HG02798 (cell line): Measurements from ENCODE around the gene SH3D19.

Source experiments
- ATAC-seq: cut with Tn5 transposase; IDR thresholded peaks from one replicate; pipeline ENCODE4 v1.9.1; 2021; ENCODE audit warnings: mild to moderate bottlenecking; ENCODE audit not compliant: unreplicated experiment, poor library complexity

SH3D19 gene, protein sequence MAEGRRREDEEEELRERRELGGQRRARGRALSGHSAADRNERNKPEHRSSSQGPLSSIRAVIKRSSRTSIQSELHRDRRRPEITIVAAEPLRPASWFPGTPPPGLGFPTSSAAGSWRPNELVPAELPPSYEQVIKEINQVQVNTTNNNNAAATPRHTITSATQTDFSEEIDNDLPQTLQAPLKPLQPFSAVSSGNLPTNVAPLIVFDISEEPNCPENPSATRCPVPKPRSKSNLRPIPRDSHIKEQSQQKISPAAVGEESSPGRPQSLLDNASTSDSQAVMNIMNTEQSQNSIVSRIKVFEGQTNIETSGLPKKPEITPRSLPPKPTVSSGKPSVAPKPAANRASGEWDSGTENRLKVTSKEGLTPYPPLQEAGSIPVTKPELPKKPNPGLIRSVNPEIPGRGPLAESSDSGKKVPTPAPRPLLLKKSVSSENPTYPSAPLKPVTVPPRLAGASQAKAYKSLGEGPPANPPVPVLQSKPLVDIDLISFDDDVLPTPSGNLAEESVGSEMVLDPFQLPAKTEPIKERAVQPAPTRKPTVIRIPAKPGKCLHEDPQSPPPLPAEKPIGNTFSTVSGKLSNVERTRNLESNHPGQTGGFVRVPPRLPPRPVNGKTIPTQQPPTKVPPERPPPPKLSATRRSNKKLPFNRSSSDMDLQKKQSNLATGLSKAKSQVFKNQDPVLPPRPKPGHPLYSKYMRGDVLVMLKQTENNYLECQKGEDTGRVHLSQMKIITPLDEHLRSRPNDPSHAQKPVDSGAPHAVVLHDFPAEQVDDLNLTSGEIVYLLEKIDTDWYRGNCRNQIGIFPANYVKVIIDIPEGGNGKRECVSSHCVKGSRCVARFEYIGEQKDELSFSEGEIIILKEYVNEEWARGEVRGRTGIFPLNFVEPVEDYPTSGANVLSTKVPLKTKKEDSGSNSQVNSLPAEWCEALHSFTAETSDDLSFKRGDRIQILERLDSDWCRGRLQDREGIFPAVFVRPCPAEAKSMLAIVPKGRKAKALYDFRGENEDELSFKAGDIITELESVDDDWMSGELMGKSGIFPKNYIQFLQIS

DNA sequence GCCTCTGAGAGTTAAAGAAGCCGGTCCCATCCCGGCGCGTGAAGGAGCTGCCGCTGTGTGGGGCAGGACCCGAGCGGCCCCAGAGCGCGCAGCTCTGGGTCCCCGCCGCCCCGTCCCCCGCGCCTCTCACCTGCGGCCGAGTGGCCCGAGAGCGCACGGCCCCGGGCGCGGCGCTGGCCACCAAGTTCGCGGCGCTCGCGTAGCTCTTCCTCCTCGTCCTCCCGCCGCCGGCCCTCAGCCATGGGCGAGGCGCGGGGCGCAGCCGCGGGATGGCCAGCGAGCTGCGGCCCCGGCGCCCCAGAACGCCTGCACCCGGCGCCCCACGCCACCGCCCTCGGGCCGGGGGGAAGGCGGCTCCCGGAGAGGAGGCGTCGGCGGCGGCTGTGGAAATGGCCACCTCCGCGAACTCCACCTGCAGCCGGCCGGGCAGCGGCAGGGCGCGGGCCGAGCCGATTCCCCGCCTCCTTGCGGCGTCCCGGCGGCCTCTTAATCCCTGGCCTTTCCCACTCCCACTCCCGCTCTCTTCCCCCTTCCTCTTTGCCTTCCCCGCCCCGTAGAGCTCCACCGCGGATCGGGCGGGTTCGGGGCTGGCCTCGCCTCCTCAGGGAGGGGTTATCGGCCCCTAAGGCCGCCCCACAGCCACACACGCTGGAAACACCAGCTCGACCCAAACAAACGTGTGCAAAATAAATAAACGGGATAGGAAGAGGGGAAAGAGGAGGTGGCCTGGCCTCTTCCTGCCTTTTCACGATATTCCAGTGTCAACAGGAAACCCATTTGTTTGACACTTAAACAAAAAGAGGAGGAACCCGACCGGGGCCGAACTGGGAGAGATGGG lies at the start of gene SH3D19:
Gene SH3D19 (minus strand): TSS at position 495 of the 838 bp plus-strand sequence. CDS start 253 bp downstream, at position 242.
- ATAC-seq = peak; percentile 26

DNA sequence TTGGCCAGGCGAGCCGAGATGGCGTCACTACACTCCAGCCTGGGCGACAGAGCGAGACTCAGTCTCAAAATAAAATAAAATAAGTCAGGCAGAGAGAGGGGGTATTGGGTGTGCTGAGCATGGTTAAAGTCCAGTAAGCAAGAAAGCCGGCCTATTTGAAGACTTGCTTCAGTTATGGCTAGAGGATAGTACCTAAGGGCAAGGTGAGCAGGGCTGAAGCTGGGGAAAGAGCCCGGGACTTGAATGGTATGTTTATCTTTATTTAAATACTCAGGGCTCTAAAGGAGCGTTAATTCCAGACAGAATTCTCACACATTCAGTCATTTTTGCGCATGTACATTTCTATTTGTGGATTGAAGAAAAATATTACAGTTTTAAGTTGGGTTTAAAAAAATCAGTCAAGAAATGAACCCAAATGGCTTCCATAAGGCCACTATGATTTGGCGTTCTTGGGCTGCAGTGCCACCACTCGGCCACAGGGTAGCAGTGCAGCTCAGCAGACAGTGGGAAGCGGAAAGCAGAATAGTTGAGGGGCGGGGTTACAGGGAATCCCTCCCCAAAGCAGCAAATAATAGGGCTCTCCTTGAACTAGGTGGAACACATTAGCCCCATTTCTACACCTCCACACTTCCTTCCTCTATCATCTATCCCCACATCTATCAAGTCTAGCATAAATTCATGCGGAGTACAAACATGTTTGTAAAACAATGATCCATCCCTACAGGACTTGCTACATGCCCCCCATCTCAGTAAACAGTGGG lies 37.2 kb upstream of the SH3D19 start:
- peak; percentile 99 for ATAC-seq

DNA sequence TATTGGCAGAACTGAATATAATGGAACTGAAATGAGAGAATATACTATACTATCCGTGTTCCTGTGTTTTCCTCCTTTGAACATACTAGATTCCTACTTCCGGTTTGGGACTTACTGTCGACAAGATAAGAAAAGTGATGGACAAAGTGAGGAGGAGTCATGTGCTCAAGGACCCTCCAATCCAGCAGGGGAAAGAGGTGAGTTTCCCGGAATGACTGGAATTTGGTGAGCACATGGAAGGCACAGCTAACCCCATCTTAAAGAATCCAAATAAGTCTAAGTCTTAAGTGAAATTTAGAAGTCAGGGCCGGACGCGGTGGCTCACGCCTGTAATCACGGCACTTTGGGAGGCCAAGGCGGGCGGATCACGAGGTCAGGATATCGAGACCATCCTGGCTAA lies 36.6 kb upstream of the SH3D19 start:
- no peak for ATAC-seq

DNA sequence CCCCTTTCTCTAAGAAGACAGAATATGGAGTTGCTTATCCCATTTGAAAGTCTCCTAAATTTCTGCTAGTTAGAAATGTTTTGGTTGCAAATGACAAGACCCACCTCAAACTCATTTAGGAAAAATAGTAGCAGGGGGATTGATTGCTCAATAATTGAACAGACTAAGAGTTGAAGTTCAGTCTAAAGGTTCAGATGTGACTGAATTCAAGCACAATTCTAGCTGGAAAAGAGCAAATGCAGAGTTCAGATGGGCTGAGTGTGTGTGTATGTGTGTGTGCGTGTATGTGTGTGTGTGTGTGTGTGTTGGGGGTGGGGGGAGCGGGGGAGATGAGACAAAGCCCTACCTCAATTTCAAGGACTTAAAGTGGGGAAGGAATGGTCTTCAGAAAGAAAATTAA lies 35.7 kb upstream of the SH3D19 start:
- no peak for ATAC-seq

DNA sequence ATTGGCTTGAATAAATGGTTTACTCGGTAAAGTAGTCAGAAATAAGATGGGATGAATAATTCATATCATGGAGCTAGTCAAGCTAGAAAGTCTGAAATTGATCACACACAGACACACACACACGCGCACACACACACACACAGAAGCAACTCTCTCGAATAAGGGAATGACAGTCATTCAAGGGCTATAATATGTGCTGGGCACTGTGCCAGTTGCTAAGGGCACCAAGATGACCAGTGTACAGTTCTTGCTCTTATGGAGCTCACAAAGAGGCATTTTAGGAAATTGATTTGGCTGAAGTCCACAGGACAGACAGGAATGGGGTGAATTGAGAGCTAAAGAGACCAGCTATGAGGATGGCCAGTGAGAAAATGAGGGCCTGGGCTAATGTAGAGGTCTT lies 34.2 kb upstream of the SH3D19 start:
- ATAC-seq = no peak

DNA sequence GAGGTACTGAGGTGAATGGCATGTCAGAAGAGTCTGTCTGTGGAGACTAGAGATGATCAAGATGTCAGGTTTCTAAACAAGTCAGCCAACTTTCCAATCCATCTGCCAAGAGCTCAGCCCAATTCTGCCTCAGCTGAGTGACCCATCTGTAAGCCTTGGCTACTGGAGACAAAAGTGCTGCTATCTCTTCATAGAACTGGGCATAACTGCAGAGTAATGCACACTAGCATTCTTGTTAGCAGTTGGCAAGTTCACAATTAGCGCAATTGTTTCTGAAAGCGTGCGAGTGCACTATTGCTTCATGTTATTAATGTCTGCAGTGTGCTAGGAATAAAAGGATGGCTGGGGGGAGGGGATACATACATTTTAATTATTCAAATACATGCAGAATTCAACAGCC lies 32.9 kb upstream of the SH3D19 start:
- ATAC-seq = no peak

DNA sequence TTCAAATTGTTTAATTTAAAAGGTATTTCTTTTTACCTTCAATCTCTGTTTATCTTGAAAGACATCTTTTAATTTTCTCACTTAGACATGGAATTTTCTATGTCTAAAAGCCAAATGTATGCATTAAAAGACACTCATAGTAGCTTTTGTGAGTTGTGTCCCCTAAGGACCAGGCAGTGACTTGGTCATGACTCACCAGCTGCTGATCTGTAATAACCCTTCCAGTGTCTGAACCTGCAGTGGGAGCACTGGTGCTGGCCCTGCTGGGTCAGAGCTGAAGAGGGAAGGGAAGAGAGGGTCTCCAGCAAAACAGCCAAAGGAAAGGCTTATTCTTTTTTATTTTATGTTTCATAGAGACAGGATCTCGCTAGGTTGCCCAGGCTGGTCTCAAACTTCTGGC lies 31.1 kb upstream of the SH3D19 start:
- no peak for ATAC-seq

DNA sequence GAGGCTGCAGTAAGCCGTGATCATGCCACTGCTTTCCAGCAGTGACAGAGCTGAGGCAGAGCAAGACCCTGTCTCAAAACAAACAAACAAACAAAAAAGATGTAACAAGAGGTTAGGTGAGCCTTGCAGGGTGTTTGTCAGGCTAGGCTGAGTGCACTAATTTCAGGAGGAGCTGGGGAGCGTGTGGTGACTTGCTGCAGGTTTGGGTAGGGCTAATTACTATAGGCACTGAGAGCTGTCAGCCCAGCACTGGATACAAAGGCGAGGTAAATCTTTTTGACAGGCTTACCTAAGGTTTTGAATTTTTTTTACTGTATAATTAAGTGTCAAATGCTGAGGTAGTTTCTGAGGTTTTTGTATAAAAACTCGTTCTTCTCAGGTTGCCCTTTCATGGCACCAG lies 29.8 kb upstream of the SH3D19 start:
- no peak for ATAC-seq

DNA sequence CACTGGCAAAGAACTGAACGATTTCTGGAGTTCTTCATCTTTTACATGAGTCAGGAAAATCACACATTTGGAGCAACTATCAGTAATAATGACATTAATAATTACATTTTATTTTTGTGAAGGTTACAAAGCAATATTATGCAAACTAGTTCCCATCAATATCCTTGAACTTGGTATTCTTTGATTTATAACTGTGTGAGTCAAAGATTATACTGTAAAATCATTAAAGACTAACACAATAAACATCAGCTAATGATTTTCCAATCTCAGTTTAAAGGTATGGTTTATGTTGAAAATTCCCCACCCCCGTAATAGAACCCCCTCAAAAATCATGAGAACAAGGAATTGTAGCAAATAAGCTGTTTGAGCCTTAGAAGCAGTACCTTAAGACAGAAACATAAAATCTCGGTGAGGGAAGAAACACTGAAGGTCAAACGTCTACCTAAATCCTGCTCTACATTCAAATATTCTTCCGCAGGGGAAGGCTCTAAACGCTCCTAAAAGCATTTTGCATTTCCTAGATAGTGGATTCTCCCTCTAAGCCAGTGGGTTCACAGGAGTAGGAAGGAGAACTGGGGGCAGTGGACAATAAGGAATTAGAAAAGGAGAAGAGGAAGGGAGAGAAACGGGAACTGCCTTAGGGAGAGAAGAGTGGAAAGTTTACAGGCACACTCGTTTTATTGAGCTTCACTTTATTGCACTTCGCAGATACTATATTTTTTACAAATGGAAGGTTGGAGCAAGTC lies 22.3 kb upstream of the SH3D19 start:
- no peak for ATAC-seq

DNA sequence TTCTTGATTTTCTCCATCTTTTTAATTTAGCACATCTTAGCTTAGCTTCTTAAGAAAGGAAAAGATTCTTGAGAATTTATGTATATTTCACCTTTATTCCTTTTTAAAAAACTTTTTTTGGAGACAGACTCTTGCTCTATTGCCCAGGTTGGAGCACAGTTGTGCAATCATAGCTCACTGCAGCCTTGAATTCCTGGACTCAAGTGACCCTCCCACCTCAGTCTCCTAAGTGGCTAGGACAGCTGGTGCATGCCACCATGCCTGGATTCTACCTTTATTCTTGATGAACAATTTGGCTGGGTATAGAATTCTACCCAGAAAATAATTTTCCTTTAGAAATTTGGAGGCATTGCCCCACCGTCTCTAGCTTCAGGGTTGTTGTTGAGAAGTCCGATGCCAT lies 19.5 kb upstream of the SH3D19 start:
- no peak for ATAC-seq

DNA sequence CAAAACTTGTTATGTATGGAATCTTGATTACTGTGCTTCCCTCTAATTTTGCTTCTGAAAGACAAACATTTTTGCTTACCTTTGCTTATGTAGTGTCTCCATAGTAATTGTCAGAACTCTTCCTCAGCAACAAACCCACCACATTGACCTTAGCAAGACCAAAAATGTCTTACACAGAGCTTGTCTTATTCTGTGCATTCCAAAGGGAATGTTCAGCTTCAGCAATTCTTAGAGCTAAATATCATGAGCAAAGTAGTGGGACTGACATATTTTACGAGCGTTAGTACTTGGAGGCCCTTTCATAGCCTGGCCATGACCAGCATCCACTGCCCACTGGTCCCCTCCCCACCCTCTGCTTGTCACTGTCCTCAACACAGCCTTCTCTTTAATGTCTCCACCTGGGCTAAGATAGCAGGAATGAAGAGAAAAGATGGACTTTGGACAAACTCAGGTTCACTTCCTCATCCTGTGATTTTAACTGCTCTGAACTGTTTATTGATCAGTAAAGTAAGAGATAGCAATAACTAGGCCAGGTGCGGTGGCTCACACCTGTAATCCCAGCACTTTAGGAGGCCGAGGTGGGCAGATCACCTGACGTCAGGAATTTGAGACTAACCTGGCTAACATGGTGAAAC lies 15.5 kb upstream of the SH3D19 start:
- no peak for ATAC-seq

DNA sequence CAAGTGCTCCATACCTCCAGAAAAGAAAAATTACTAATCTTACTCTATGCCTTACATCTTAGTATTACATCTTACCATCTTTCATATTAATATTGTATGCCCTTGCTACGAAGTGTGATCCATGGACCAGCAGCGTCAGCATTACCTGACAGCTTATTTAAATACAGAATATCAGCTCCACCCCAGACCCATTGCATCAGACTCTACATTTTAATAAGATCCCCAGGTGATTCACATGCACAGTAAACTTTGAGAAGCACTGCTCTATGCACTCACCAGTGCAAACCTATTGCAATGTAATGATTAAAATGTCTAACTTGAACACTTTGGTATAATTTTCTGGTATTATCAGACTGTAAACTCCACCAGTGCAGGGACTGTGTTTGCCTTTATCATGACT lies 14.1 kb upstream of the SH3D19 start:
- ATAC-seq = no peak

DNA sequence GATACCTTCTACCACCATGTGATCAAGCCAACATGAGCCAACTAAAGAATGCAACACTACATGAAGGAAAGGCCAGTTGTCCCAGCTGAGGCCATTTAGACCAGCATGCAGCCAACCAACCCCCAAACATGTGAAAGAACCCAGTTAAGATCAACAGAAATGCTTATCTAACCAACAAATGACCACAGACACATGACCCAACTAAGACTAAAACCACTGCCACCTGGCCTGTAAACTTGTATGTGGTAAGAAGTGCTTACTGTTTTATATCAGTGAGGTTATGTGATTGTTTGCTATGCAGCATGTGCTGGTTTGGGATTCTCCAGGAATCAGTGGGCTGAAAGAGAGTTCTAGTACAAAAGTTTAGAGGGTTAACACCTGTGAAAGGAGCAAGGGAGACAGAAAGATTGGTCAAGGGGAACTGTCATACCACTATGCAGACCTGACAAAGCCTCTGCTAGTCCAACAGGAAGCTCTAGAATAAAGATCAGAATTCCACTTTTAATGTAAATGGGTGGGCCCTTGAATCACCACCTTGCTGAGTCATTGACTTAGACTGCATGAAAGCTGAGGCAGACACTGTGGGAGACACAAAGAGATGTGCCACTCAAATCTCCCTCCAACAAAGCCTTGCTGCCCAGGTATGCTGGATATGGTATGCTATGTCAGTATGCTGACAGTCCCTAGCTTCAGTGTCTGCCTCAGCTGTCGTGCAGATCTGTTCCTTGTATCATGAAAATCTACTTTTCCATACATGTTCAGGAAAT lies 6.1 kb upstream of the SH3D19 start:
- no peak for ATAC-seq

DNA sequence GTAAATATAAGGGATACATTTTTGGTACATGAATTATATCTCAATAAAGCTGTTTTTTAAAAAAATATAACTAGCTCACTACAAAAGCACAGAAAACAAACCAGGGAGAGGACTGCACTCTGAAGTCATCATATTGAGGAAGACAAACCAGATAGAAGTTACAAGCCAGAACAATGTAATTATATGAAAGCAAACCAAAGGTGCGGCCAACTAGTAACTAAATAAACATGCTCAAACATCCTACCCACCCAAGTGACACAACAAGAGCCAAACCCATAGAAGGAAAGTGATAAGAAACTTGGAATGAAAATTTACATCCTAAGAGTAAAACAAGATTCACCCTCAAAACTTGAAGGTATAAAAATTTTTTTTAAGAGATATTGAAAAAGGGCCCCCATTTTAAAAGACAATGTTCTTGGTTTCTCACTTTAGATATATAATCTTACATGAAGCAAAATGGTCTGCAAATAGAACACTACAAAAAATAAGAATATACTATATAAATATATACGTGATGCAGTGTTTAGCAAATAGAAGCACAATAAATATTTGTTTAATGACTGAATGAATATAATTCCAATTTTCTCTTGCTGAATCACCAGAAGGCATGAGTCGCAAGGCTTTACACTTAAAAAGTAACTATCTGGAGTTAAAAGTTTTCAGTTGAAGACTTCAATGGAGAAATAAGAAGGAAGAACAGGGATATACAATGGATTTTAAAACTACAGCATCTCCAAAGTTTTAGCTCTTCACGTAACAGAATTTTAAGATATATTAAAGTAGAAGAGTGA lies 4.0 kb upstream of the SH3D19 start:
- no peak for ATAC-seq

DNA sequence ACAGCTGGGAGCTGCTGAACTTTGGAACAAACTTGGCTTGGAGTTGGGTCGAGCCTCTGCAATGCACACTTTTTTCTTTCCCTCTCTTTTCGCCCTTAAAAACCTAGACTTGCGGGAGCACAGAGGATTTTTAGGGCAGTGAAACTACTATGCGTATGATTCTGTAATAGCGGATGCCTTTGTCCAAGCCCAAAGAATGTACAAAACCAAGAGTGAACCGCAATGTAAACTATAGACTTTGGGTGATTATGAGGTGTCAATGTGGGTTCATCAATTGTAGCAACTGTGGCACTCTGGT lies 493 bp upstream of the SH3D19 start:
- no peak for ATAC-seq

DNA sequence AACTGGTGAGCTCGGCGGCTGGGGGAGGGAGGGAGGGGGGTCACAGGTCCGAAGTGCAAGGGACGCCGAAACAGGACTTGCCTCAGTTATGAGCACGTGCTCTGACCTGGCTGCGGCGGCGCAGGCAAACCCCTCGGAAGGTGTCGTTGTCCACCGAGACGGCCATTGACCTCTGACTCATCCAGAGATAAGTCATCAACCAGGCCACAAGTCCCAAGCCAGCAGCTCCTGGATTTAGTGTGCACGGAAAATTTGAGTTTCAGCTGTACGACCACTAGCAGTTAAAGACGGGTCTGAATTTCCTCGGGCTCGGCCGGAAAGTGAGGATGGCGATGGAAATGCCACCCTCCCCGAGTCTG lies 674 bp downstream of the SH3D19 start:
- peak; percentile 46 for ATAC-seq

DNA sequence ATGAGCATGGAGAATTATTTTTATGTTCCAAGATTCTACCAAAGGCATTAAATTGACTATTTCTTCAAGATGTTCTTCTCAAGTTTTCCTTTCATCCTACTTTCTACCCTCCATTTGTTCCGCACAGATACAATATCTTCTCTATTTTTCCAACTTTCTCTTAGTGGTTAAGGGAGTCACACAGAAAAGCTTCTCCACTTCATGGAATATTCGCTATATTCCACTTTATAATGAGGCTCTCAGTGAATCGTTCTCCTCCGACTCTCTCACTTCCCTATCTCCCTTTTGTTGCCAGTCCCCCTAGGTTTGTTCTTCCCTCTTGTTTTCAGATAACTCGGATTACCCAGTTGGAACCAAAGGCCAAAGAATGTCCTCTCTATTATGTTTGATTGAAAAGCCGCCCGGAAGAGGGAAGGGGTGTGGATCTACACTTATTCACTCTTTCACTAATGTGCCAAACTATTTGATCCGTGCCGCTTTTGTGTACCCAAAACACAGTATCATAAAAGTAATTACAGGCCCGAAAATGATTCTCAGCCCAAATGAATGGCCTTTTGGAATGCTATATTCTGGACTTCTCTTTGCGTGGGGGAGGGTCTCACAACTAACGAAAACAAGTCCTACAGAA lies 1.2 kb downstream of the SH3D19 start:
- no peak for ATAC-seq
